Kidney (tissue), 14 donors: ENCODE measurements around the gene FAM13B. TPM values are rescaled to one million over a fixed set of nuclear protein-coding genes. Genes with fewer than 3 reads are reported as not detected.
A peak's percentile ranks its signal among the peaks of the same experiment; 100 is the strongest.

Source experiments
- DNase-seq, 5 donors: peaks; one replicate each; pipeline ENCODE4 v3.0.0-alpha.2; 2013 to 2020
- FAIRE-seq: peaks from 2 replicates; lab custom pipeline; 2012; peaks lifted over from hg19 to GRCh38; lab: Jason Lieb, UNC
- H3K27ac ChIP-seq, 2 donors: one replicate each; pipeline ENCODE4 v1.7.0; 2013; ENCODE audit warnings: low read depth in 2 of 2, low read length in 2 of 2, inconsistent platforms in 1 of 2
- H3K27me3 ChIP-seq: one replicate; pipeline ENCODE4 v1.7.1; 2013; ENCODE audit warnings: low read length, inconsistent platforms; ENCODE audit not compliant: control insufficient read depth, insufficient read depth
- H3K36me3 ChIP-seq, 3 donors: one replicate each; pipeline versions ENCODE4 v1.7.0 to v1.7.1; 2013; ENCODE audit warnings: low read length in 3 of 3, control low read depth in 1 of 3, inconsistent platforms in 1 of 3; ENCODE audit not compliant: insufficient read depth in 3 of 3, control insufficient read depth in 2 of 3
- H3K4me1 ChIP-seq, 3 donors: one replicate each; pipeline versions ENCODE4 v1.7.0 to v1.7.1; 2013; ENCODE audit warnings: low read length in 3 of 3, inconsistent platforms in 1 of 3, low read depth in 1 of 3; ENCODE audit not compliant: control insufficient read depth in 2 of 3, insufficient read depth in 2 of 3
- H3K4me3 ChIP-seq, 3 donors: one replicate each; pipeline versions ENCODE4 v1.7.0 to v1.8.1; 2013; ENCODE audit warnings: low read length in 3 of 3, control low read depth in 1 of 3, inconsistent platforms in 1 of 3
- H3K9ac ChIP-seq, 3 donors: one replicate each; pipeline versions ENCODE4 v1.7.0 to v1.7.1; 2013; ENCODE audit warnings: low read length in 3 of 3, control low read depth in 1 of 3, inconsistent platforms in 1 of 3
- H3K9me3 ChIP-seq, 3 donors: one replicate each; pipeline versions ENCODE4 v1.7.0 to v1.7.1; 2013; ENCODE audit warnings: low read length in 3 of 3, control low read depth in 1 of 3, inconsistent platforms in 1 of 3; ENCODE audit not compliant: control insufficient read depth in 2 of 3, insufficient read depth in 1 of 3
- intact Hi-C: fragments of 100-400 bp; cut with DNase I; formaldehyde crosslinking; loops from one replicate; pipeline ENCODE4 v1.11.1; 2022
- polyA plus RNA-seq: library from polyadenylated mRNA; stranded (reverse); fragments of 350-450 nt; fragmentation: Illumina TruSeq; extraction: RNeasy Lipid Tissue Mini Kit (QIAGEN cat#74804); gene quantifications from one replicate; pipeline ENCODE4 v1.2.3, GENCODE V29; 2014; ENCODE audit warnings: low read depth, low replicate concordance; ENCODE audit not compliant: insufficient read depth
- total RNA-seq: library from RNA; stranded (reverse); fragmentation: NEBNext Ultra II Directional; extraction: Animal tissue kit (Norgen Biotek cat#: 25700); gene quantifications from one replicate; pipeline ENCODE4 v1.2.1, GENCODE V29; 2021
- TF ChIP-seq, protein P1 (sequence below): IDR thresholded peaks from 3 replicates; pipeline ENCODE4 v1.5.1; 2012; ENCODE audit warnings: mild to moderate bottlenecking, moderate library complexity, borderline replicate concordance; ENCODE audit not compliant: insufficient read depth; ENCODE audit errors: extremely low read depth
- donor health status: control.
- donor health status: control.
- donor health status: control.
- donor health status: control.
- donor health status: control.
- donor health status: DM: yes; HTN: yes; CAD: no.
- donor health status: Normal renal cell carcinoma (clear cell type).

The FAM13B gene
- total and polyA plus RNA-seq, 2 donors from 2014 or later = 7.6 to 41.8 TPM

DNA sequence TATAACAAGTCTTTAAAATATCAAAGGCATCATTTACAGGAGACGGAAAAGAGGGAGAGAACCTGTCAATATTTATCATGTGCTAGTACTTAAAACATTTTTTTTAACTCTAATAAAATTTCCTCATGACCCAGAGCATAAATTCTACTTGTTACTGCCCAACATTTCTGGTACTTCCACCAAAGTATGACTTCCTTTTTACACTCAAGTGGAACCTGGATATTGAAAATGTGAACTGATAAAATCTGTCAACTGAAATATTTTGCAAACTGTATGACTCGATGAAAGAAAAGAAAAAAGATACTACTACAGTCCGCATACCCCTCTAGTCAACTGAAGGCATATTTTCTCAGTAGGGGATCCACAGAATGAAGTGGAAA, 37.1 kb downstream of the FAM13B start:
- intact Hi-C loops = no loop called here
- Histone ChIP-seq H3K9ac (no peak overlapping the region), H3K36me3 (peaks cover 0 to 15% (median 0%) of the 10 kb centered on the region in 3 donors), H3K27ac (no peak overlapping the region), H3K9me3 (no peaks in the 10 kb centered on the region), H3K27me3 (no peaks in the 10 kb centered on the region), H3K4me3 (no peak overlapping the region), H3K4me1 (peaks cover 0 to 2% (median 0%) of the 10 kb centered on the region in 3 donors)
- TF ChIP-seq, protein P1, sequence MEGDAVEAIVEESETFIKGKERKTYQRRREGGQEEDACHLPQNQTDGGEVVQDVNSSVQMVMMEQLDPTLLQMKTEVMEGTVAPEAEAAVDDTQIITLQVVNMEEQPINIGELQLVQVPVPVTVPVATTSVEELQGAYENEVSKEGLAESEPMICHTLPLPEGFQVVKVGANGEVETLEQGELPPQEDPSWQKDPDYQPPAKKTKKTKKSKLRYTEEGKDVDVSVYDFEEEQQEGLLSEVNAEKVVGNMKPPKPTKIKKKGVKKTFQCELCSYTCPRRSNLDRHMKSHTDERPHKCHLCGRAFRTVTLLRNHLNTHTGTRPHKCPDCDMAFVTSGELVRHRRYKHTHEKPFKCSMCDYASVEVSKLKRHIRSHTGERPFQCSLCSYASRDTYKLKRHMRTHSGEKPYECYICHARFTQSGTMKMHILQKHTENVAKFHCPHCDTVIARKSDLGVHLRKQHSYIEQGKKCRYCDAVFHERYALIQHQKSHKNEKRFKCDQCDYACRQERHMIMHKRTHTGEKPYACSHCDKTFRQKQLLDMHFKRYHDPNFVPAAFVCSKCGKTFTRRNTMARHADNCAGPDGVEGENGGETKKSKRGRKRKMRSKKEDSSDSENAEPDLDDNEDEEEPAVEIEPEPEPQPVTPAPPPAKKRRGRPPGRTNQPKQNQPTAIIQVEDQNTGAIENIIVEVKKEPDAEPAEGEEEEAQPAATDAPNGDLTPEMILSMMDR = no peak
- FAIRE-seq (no peak), DNase-seq (peak in 1 of 5 donors; percentile 2)

DNA sequence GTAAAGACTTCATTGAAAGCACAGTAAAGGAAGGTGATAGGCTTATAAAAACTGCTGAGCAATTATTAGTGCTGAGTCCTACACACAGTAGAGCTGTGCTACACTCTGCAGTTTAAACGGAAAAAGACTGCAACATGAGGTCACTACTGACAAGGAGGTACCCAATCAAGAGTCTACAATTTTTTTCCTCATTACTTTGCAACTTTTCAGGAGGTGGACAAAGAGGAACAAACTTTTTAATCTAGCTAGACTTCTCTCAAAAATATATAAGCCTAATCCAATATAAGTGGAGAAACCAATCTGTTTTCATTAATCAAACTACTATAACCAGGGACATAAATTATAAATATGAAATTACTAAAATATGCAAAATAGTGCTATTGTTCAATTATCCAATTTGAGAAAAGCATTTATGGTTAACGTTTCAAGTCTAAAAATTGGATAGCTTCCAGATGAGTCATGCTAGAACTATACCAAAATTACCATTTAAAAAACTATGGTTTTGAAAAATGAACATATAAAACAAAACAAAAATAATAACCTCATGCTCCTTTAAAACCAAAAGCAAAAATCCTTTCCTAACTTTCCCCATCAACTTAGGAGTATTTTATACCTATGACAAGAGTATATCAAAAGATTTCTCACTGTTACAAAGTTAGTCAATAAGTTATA, 37.7 kb downstream of the FAM13B start:
- Histone ChIP-seq H3K4me1 (peaks cover 0 to 2% (median 0%) of the 10 kb centered on the region in 3 donors), H3K36me3 (peaks cover 0 to 15% (median 0%) of the 10 kb centered on the region in 3 donors)

DNA sequence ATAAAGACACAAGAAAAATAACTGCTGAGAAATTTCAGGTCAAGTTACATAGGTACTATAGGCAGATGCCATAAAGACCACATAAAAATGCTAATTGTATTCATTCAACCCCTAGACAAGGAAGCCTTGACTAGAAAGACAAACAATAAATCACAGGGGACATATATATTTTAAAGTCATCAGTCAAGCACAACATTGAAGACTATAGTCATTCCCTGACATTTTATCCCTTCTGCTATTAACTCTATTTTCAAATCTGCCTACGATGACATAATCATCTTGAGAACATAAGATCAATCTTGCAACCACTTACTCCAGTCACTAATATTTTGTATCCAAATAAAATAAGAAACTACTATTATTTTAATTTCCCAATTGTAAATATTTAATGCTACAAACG, 38.3 kb downstream of the FAM13B start:
- Histone ChIP-seq H3K27me3 (no peaks in the 10 kb centered on the region), H3K27ac (no peak overlapping the region), H3K4me1 (peaks cover 0 to 2% (median 0%) of the 10 kb centered on the region in 3 donors), H3K9me3 (no peaks in the 10 kb centered on the region), H3K4me3 (no peak overlapping the region), H3K36me3 (peaks cover 0 to 15% (median 0%) of the 10 kb centered on the region in 3 donors), H3K9ac (no peak overlapping the region)
- TF ChIP-seq, protein P1 = no peak
- DNase-seq (no peak), FAIRE-seq (no peak)
- intact Hi-C loops = no loop called here

More for the DNA sequence above, 37.7 kb downstream of the FAM13B start:
- intact Hi-C loops = no loop called here
- Histone ChIP-seq H3K4me3 (no peak overlapping the region), H3K9me3 (no peaks in the 10 kb centered on the region), H3K9ac (no peak overlapping the region), H3K27me3 (no peaks in the 10 kb centered on the region), H3K27ac (no peak overlapping the region)
- FAIRE-seq (peak; percentile 56), DNase-seq (peak in 2 of 5 donors; percentile 14 to 15)
- TF ChIP-seq, protein P1 = no peak
